Limb (tissue), 2 donors: ENCODE data around the gene TRIM47.

Source experiments
- DNase-seq, 2 donors: peaks; one replicate each; pipeline ENCODE4 v3.0.0-alpha.2; 2016; ENCODE audit errors: extremely low spot score in 2 of 2

TRIM47 gene

GRCh38 chr17:75831032-75831571, 47.3 kb downstream of the TRIM47 start:
- DNase-seq = no peak

GRCh38 chr17:75830164-75831031, 48.0 kb downstream of the TRIM47 start:
- no peak for DNase-seq

- no peak for DNase-seq
Observed at GRCh38 chr17:75829747-75830146, 48.6 kb downstream of the TRIM47 start.

GRCh38 chr17:75828741-75829140, 49.6 kb downstream of the TRIM47 start:
- DNase-seq = no peak

- DNase-seq = no peak
Observed at GRCh38 chr17:75828076-75828400, 50.3 kb downstream of the TRIM47 start.

DNA sequence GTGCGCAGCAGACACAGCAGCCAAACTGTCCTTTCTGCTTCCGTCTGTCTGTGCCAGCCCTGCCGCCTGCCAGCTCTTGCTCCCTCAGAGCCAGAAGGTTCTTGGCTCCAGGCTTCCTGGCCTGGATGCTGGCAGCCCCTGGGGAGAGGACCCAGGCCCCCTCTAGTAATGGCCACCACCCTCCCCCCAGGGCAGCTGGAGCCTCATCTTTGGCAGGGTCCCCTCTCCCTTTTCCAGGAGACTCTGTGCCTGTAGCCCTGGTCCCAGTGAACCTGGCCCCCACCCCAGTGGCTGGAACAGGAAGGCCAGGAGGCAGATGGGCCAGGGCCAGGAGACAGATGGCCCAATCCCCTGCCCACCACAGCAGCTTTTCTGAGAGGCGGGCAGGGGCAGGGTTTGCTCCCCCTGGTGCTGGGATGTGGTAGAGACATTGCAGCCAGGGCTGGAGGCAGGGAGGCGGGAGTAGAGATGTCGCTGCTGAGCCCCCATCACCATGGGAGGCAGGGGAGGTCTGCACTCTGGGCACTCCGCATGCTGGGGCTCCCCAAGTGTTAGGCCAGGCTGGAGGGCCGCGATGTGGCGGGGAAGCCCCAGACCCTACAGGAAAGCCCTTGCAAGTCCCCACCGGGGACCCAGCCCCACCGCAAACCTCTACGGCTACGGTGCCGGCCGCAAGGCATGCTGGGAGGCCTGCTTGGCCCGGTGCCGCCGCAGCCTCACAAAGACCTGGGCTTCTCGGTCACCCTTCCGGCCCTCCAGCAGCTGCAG, 50.9 kb downstream of the TRIM47 start:
- DNase-seq = peak; percentile 58 to 89

DNA sequence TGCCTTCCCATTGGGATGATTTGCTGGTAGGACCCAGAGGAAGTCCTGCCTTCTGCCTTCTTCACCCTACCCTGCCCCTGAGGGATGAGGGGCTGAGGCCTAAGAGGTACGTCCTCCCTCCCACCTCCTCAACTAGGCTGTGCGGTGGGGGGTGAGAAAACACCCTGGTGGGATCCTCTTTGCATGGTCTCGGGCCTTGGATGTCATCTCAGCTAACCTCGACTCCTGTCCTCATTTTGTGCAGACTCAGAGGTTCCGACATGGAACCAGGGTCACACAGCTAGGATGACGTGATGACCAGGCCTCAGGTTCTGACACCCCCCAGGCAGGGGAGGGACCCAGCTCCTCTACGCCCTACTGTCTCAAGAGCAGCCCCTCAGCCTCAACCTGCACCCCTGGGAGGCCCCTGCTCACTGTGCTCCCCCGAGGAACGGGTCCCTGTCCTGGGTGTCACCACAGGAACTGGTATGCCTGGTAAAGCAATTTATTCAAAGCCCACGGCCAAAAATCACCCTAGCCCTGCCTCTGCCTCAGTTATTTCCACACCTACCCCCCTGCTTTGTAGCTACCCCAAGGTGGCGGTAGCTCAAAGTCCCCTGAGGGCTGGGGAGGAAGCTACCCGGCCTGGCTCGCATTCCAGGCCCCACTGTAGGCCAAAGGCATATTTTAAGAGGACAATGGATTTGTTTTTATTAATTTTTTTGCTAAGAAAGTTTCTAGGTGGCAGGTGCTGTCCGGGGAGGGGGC, 51.6 kb downstream of the TRIM47 start:
- no peak for DNase-seq

DNA sequence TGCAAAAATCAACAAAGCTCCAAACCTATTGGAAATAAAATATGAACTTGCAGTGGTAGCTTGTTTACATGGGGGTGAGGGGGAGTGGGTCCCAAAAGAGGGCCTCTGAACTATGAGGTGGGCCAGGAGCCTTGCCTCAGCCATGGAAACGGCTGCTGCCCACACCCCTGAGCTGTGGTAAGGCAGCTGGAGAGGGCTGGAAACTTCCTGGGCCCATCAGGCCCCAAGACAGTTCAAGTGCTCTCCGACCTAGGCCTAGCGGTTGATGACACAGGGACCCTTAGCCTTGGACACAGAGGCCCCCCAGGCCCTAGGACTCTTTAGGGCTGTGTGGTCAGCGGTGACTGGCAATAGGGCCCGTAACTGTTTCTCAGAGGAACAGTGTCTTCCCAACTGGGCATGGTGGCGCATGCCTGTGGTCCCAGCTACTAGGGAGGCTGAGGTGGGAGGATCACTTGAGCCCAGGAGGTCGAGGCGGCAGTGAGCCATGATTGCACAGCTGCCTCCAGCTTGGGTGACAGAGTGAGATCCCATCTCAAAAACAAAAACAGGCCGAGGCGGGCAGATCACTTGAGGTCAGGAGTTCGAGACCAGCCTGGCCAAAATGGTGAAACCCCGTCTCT, 52.5 kb downstream of the TRIM47 start:
- DNase-seq = no peak

- peak in 1 of 2 donors; percentile 43 for DNase-seq
Observed at GRCh38 chr17:75825149-75825552, 53.2 kb downstream of the TRIM47 start.

- DNase-seq = peak; percentile 32 to 45
Observed at GRCh38 chr17:75824666-75825065, 53.7 kb downstream of the TRIM47 start.
